Measurements from ENCODE around the gene C10orf71.

Gene C10orf71

GRCh38 chr10:49298983-49299815 is at the start of gene C10orf71:
Gene C10orf71, plus strand, starts transcription at chr10:49299170. Its CDS starts 23,376 bp downstream, at chr10:49322546.
- H3K4me3 ChIP-seq (ENCODE audit: low read length): peak within 1 kb of the TSS; percentile 20; the same call in 1 of the 2 replicates
- H3F3A ChIP-seq (ENCODE audit: control insufficient read depth, insufficient read depth): no peaks in the 10 kb centered on the region
- H3K27ac ChIP-seq (ENCODE audit: low read depth, low read length): no peak within 1 kb of the TSS
- H3K79me2 ChIP-seq (ENCODE audit: control insufficient read depth, low read length): no peaks in the 10 kb centered on the region
- no peaks in the 10 kb centered on the region for H3K9me3 ChIP-seq (ENCODE audit: control insufficient read depth, insufficient read depth, low read length)
- peaks cover 19% of the 10 kb centered on the region for H3K4me1 ChIP-seq (ENCODE audit: control insufficient read depth, low read length)
- H3K27me3 ChIP-seq (ENCODE audit: control insufficient read depth, low read length): peaks cover under 1% of the 10 kb centered on the region; the same call in 1 of the 2 replicates
- no peaks in the 10 kb centered on the region for H4K20me1 ChIP-seq (ENCODE audit: control insufficient read depth, insufficient read depth, low read depth, low read length)
- no peak for TF ChIP-seq CTCF (IDR thresholded peaks at IDR 0.05; ENCODE audit: low read depth, low read length, poor library complexity, severe bottlenecking)
- no peaks in the 10 kb centered on the region for H3K9me2 ChIP-seq (replicated peaks; ENCODE audit: control insufficient read depth, low read length)
- no peaks in the 10 kb centered on the region for H3K36me3 ChIP-seq (ENCODE audit: control insufficient read depth, low read length)
- H3K4me2 ChIP-seq (ENCODE audit: low read length): peak within 1 kb of the TSS; percentile 42

GRCh38 chr10:49252313-49253034 is 46.5 kb upstream of the C10orf71 start:
- H3K9me3 ChIP-seq (ENCODE audit: control insufficient read depth, insufficient read depth, low read length): no peaks in the 10 kb centered on the region
- H3K4me1 ChIP-seq (ENCODE audit: control insufficient read depth, low read length): no peaks in the 10 kb centered on the region
- H3K9me2 ChIP-seq (replicated peaks; ENCODE audit: control insufficient read depth, low read length): no peaks in the 10 kb centered on the region
- H3K36me3 ChIP-seq (ENCODE audit: control insufficient read depth, low read length): no peaks in the 10 kb centered on the region
- no peak overlapping the region for H3K4me2 ChIP-seq (ENCODE audit: low read length)
- no peaks in the 10 kb centered on the region for H3K79me2 ChIP-seq (ENCODE audit: control insufficient read depth, low read length)
- no peak for TF ChIP-seq CTCF (IDR thresholded peaks at IDR 0.05; ENCODE audit: low read depth, low read length, poor library complexity, severe bottlenecking)
- TF ChIP-seq EZH2phosphoT487 (IDR thresholded peaks at IDR 0.05; ENCODE audit: borderline replicate concordance, low read length): no peak
- no peak overlapping the region for H3K27ac ChIP-seq (ENCODE audit: low read depth, low read length)
- H3K4me3 ChIP-seq (ENCODE audit: low read length): no peak overlapping the region
- no peaks in the 10 kb centered on the region for H3F3A ChIP-seq (ENCODE audit: control insufficient read depth, insufficient read depth)
- H3K27me3 ChIP-seq (ENCODE audit: control insufficient read depth, low read length): peaks cover 19% of the 10 kb centered on the region
- no peaks in the 10 kb centered on the region for H4K20me1 ChIP-seq (ENCODE audit: control insufficient read depth, insufficient read depth, low read depth, low read length)

GRCh38 chr10:49253340-49253906 is 45.5 kb upstream of the C10orf71 start:
- TF ChIP-seq CTCF (IDR thresholded peaks at IDR 0.05; ENCODE audit: low read depth, low read length, poor library complexity, severe bottlenecking) (no peak), EZH2phosphoT487 (IDR thresholded peaks at IDR 0.05; ENCODE audit: borderline replicate concordance, low read length) (no peak)
- no peak overlapping the region for H3K27ac ChIP-seq (ENCODE audit: low read depth, low read length)
- no peak overlapping the region for H3K4me3 ChIP-seq (ENCODE audit: low read length)
- H3K36me3 ChIP-seq (ENCODE audit: control insufficient read depth, low read length): no peaks in the 10 kb centered on the region
- no peaks in the 10 kb centered on the region for H3K4me1 ChIP-seq (ENCODE audit: control insufficient read depth, low read length)
- peaks cover 19% of the 10 kb centered on the region for H3K27me3 ChIP-seq (ENCODE audit: control insufficient read depth, low read length)
- no peaks in the 10 kb centered on the region for H3K9me2 ChIP-seq (replicated peaks; ENCODE audit: control insufficient read depth, low read length)
- H4K20me1 ChIP-seq (ENCODE audit: control insufficient read depth, insufficient read depth, low read depth, low read length): no peaks in the 10 kb centered on the region
- H3F3A ChIP-seq (ENCODE audit: control insufficient read depth, insufficient read depth): no peaks in the 10 kb centered on the region
- H3K4me2 ChIP-seq (ENCODE audit: low read length): no peak overlapping the region
- no peaks in the 10 kb centered on the region for H3K9me3 ChIP-seq (ENCODE audit: control insufficient read depth, insufficient read depth, low read length)
- H3K79me2 ChIP-seq (ENCODE audit: control insufficient read depth, low read length): no peaks in the 10 kb centered on the region

Measured in DOHH2 (cell line).